ENCODE data around the gene NDUFAF8. TPM values are rescaled to one million over a fixed set of nuclear protein-coding genes. Genes with fewer than 3 reads are reported as not detected.
A peak's percentile ranks its signal among the peaks of the same experiment; 100 is the strongest.

NDUFAF8 gene
- total and polyA plus RNA-seq, 9 donors: 14.6 to 66.3 (median 33.9) TPM

- no peak overlapping the region for H3K27ac ChIP-seq
- no peaks in the 10 kb centered on the region for H3K36me3 ChIP-seq
- no peak overlapping the region for H3K4me3 ChIP-seq
- H3K9me3 ChIP-seq: no peaks in the 10 kb centered on the region
- peaks cover 9% of the 10 kb centered on the region for H3K4me1 ChIP-seq (ENCODE audit: insufficient read depth)
- TF ChIP-seq POLR2A (IDR thresholded peaks at IDR 0.05) (no peak), EP300 (IDR thresholded peaks at IDR 0.05) (no peak)
- TF ChIP-seq, protein P1, sequence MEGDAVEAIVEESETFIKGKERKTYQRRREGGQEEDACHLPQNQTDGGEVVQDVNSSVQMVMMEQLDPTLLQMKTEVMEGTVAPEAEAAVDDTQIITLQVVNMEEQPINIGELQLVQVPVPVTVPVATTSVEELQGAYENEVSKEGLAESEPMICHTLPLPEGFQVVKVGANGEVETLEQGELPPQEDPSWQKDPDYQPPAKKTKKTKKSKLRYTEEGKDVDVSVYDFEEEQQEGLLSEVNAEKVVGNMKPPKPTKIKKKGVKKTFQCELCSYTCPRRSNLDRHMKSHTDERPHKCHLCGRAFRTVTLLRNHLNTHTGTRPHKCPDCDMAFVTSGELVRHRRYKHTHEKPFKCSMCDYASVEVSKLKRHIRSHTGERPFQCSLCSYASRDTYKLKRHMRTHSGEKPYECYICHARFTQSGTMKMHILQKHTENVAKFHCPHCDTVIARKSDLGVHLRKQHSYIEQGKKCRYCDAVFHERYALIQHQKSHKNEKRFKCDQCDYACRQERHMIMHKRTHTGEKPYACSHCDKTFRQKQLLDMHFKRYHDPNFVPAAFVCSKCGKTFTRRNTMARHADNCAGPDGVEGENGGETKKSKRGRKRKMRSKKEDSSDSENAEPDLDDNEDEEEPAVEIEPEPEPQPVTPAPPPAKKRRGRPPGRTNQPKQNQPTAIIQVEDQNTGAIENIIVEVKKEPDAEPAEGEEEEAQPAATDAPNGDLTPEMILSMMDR (IDR thresholded peaks at IDR 0.05): no peak
- no peaks in the 10 kb centered on the region for H3K27me3 ChIP-seq
- intact Hi-C loops (cut with DNase I): loop anchor here in 1 of 4 donors (5.0 kb wide), 1 partner anchor 77 kb away; no protein-coding TSS in a partner anchor
- no peak for DNase-seq
- WGBS, 3 donors: 92 to 97% (median 95%) methylated on average over 22 to 24 of the region's 24 CpGs
These were observed 19.5 kb upstream of the NDUFAF8 start for GRCh38 chr17:81219476-81220180.

- no peak overlapping the region for H3K4me3 ChIP-seq
- H3K27me3 ChIP-seq: no peaks in the 10 kb centered on the region
- intact Hi-C loops (cut with DNase I): loop anchor here in 1 of 4 donors (5.0 kb wide), 1 partner anchor 79 kb away; no protein-coding TSS in a partner anchor
- peaks cover 9% of the 10 kb centered on the region for H3K4me1 ChIP-seq (ENCODE audit: insufficient read depth)
- no peak overlapping the region for H3K27ac ChIP-seq
- 50 to 62% (median 58%) methylated on average over 11 of the region's 11 CpGs for WGBS, 3 donors
- TF ChIP-seq, protein P1 (IDR thresholded peaks at IDR 0.05): no peak
- TF ChIP-seq EP300 (IDR thresholded peaks at IDR 0.05) (no peak), POLR2A (IDR thresholded peaks at IDR 0.05) (no peak)
- DNase-seq: no peak
- H3K36me3 ChIP-seq: no peaks in the 10 kb centered on the region
- no peaks in the 10 kb centered on the region for H3K9me3 ChIP-seq
These were observed 17.7 kb upstream of the NDUFAF8 start for GRCh38 chr17:81221371-81221841.

DNA sequence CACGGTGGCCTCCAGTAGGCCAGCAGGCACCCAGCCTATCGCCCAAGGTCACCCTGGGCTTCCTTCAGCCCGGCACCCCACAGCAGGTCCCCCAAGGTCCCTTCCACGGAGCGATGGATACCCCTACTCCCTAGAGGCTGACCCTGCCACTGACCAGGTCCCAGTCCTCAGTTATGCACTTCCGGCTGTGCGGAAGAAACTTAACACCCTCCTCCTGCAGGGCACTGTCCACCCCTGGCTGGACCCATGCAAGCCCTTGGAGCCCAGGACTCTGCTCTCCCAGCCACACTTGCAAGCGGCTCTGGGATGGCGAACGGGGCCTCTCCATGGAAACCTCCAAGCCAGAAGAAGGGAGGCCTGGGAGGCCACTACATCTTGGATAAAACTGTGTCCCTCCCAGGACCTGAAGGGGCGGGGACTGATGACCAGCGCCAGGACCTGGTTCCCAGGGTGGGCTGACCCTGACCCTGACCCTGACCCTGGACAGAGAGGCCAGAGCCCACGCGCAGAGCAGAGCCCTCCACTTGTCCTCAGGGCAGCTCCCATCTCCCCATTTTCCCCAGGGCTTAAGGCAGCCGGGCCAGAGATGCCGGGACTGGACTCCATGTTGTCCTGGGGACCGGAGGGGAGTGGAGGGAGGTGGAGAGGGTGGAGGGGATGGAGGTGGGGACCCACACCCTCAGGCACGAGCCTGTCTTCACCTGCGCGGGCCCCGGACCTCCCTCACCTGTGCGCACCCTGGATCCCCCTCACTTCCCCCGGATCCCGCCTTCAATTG lies 17.1 kb upstream of the NDUFAF8 start:
- Histone ChIP-seq H3K4me1 (ENCODE audit: insufficient read depth) (peaks cover 9% of the 10 kb centered on the region), H3K27me3 (no peaks in the 10 kb centered on the region), H3K36me3 (no peaks in the 10 kb centered on the region), H3K27ac (no peak overlapping the region), H3K9me3 (no peaks in the 10 kb centered on the region), H3K4me3 (peak overlapping the region; percentile 92)
- peak in 2 of 5 donors; percentile 33 to 60 for DNase-seq
- 5 to 6% (median 6%) methylated on average over 21 to 24 of the region's 24 CpGs for WGBS, 3 donors
- TF ChIP-seq EP300 (IDR thresholded peaks at IDR 0.05) (no peak), POLR2A (IDR thresholded peaks at IDR 0.05) (no peak)
- TF ChIP-seq, protein P1 (IDR thresholded peaks at IDR 0.05): no peak
- intact Hi-C loops (cut with DNase I): loop anchor here in 1 of 4 donors (5.0 kb wide), 1 partner anchor 80 kb away; no protein-coding TSS in a partner anchor

DNA sequence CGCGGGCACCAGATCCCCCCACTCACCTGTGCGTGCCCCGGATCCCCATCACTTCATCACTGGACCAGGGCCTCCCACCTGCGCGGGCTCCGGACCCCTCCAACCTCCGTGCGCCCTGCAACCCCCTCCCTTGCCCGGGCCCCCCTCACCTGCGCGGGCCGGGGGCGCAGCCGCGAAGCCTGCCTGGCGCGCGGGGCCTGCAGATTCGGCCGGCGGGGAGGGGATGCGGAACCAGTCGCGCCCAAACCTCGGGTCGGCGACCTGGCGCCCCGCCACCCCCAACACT lies 16.6 kb upstream of the NDUFAF8 start:
- Histone ChIP-seq H3K4me3 (peak overlapping the region; percentile 92), H3K36me3 (no peaks in the 10 kb centered on the region), H3K27ac (no peak overlapping the region), H3K27me3 (no peaks in the 10 kb centered on the region), H3K4me1 (ENCODE audit: insufficient read depth) (peaks cover 9% of the 10 kb centered on the region), H3K9me3 (no peaks in the 10 kb centered on the region)
- TF ChIP-seq EP300 (IDR thresholded peaks at IDR 0.05) (no peak), POLR2A (IDR thresholded peaks at IDR 0.05) (no peak)
- TF ChIP-seq, protein P1 (IDR thresholded peaks at IDR 0.05): no peak
- intact Hi-C loops (cut with DNase I): loop anchor here in 1 of 4 donors (5.0 kb wide), 1 partner anchor 80 kb away; no protein-coding TSS in a partner anchor
- no peak for DNase-seq
- 0 to 1% (median 1%) methylated on average over 10 to 30 of the region's 30 CpGs for WGBS, 3 donors
